HG02852 (cell line): ENCODE results near the gene SNX9.
"Not testable (repeated sequence)": the region's sequence is repeated elsewhere in the genome, so short reads cannot be mapped to it uniquely, and the experiment has no call there.

Source experiments
- ATAC-seq: cut with Tn5 transposase; IDR thresholded peaks from one replicate; pipeline ENCODE4 v1.9.1; 2021; ENCODE audit warnings: mild to moderate bottlenecking, moderate library complexity; ENCODE audit not compliant: unreplicated experiment

The SNX9 gene

GRCh38 chr6:157853902-157854502 lies 31.0 kb downstream of the SNX9 start:
- no peak for ATAC-seq

GRCh38 chr6:157855325-157855724 lies 32.3 kb downstream of the SNX9 start:
- no peak for ATAC-seq

- ATAC-seq = not testable (repeated sequence)
These were observed 32.8 kb downstream of the SNX9 start for GRCh38 chr6:157855804-157856203.

- ATAC-seq = not testable (repeated sequence)
These were observed 35.6 kb downstream of the SNX9 start for GRCh38 chr6:157858664-157859063.

GRCh38 chr6:157859775-157860504 lies 36.9 kb downstream of the SNX9 start:
- no peak for ATAC-seq

GRCh38 chr6:157860505-157860991 lies 37.5 kb downstream of the SNX9 start:
- ATAC-seq = no peak

- no peak for ATAC-seq
These were observed 38.1 kb downstream of the SNX9 start for GRCh38 chr6:157861184-157861583.

- no peak for ATAC-seq
These were observed 38.8 kb downstream of the SNX9 start for GRCh38 chr6:157861814-157862213.

- no peak for ATAC-seq
These were observed 39.7 kb downstream of the SNX9 start for GRCh38 chr6:157862706-157863105.

GRCh38 chr6:157864185-157864761 lies 41.2 kb downstream of the SNX9 start:
- no peak for ATAC-seq

GRCh38 chr6:157865249-157865648 lies 42.2 kb downstream of the SNX9 start:
- ATAC-seq = no peak

- ATAC-seq = no peak
These were observed 44.1 kb downstream of the SNX9 start for GRCh38 chr6:157867155-157867559.

- no peak for ATAC-seq
These were observed 44.9 kb downstream of the SNX9 start for GRCh38 chr6:157867981-157868380.

GRCh38 chr6:157868835-157869234 lies 45.8 kb downstream of the SNX9 start:
- ATAC-seq = no peak

- no peak for ATAC-seq
These were observed 46.7 kb downstream of the SNX9 start for GRCh38 chr6:157869673-157870302.

GRCh38 chr6:157873735-157874344 lies 50.8 kb downstream of the SNX9 start:
- ATAC-seq = peak; percentile 78

GRCh38 chr6:157877149-157877548 lies 54.1 kb downstream of the SNX9 start:
- no peak for ATAC-seq

- ATAC-seq = no peak
These were observed 54.8 kb downstream of the SNX9 start for GRCh38 chr6:157877573-157878438.

GRCh38 chr6:157879034-157879872 lies 56.2 kb downstream of the SNX9 start:
- ATAC-seq = peak; percentile 97
